GM18907 (cell line): ENCODE measurements around the gene ADAMTS17.

Source experiments
- ATAC-seq: cut with Tn5 transposase; IDR thresholded peaks from one replicate; pipeline ENCODE4 v1.9.1; 2021; ENCODE audit warnings: mild to moderate bottlenecking, moderate library complexity; ENCODE audit not compliant: unreplicated experiment

The ADAMTS17 gene

GRCh38 chr15:100141311-100142001, 200.3 kb downstream of the ADAMTS17 start:
- no peak for ATAC-seq

DNA sequence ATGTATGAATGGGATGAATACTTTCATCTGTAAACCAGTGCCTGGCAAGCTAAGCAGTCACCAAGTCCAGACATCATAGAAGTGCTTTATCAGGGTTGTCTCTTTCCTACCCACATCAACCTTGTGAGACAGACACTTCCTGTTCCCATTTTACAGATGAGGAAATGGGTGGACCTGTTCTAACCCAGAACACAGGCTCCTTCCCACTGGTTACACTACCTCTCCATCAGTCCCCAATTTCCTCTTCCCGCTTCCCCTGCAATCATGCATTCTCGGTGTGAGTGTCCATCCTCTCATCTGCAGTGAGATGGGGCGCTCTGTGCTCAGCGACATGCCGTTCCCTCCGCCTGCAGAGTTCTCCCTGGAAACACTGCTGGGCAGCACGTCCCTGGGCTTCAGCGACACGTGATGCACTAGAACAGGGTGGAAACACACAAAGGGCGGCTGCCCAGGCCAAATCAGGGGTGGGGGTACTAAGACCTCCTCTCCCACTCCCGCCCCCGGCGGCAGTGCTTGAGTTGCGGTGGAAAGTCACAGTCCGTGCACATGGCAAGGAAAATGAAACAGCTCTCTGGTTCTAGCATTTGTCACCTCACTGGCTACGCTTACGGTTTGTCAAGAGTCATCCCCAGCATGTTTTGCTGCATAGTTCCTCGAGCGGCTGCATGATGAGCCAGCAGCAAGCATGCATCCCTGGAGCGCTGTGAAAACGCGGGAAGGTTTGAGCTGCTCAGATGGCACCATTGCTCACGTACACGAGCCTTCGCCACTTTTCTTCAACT, 201.1 kb downstream of the ADAMTS17 start:
- no peak for ATAC-seq

GRCh38 chr15:100134586-100134985, 207.2 kb downstream of the ADAMTS17 start:
- no peak for ATAC-seq

GRCh38 chr15:100134089-100134583, 207.6 kb downstream of the ADAMTS17 start:
- no peak for ATAC-seq

GRCh38 chr15:100133001-100133400, 208.8 kb downstream of the ADAMTS17 start:
- no peak for ATAC-seq

DNA sequence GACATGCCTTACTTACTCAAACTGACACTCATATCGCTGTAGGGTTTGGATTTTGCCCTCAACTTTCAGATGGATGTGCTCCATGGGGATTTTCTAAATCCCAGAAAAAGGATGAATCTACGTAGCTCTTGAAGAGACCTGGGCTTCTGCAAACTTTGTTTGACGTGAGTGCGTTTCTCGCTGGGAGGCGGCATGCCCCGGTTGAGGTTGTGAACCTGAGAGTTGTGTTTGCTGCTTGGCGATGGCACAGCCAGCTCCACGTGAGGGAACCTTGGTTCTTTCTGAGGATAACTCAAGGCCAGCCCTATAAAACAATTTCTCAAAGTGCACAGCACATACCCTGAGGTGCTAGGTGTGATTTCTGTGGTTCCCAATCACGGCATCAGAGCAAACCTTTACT, 209.5 kb downstream of the ADAMTS17 start:
- no peak for ATAC-seq

DNA sequence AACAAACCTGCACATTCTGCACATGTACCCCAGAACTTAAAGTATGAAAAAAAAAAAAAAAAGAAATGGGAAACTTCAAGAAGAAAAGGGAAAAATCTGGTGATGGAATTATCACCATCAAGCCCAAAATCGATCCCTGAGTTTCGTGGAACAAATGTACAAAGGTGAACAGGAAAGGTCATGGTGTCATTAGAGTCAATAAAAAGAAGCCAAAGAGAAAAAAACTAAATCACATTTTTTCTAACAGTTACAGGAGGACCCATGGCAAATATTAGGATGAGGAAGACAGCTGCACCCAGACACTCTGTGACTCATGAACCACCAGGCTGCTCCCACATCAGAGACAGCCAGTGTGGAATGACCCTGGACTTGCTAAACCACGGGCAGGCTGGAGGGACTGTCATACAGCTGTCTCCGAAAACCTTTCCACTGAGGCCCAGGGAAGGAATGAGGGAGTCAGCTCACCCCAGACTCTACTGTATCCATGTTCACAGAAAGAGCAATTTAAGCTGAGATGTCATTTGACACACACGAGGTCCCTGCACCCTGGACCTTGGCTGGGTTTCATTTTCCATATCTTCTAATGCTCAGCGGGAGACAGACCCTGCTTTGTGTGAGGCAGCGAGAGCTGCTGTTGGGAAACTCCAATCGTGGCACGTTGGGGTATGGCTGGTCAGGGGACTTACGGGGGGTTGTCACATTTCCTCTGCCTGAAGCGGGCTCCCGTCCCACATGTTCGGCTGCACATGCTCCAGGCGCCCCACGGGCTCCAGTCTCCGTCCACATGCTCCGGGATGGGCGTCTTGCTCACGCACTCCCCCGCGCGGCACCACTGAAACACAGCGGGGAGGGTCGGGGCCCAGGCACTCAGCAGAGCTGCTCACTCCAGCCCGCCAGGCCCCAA, 210.2 kb downstream of the ADAMTS17 start:
- no peak for ATAC-seq

DNA sequence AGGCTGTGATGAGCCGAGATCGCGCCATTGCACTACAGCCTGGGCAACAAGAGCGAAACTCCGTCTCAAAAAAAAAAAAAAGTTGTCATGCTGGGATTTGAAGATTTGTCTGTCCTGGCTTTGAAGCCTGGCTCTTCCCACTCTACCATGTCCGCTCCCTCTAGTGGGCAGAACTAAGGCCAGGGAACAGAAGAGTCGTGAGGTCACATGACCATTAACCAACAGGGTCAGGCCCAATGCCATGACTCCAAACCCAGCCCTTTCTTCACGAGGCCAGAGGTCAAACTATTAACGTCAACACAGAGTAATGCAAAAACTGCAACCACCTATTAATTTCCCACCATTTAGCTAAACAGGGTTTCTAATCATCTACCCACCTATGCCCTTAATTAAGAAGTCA, 212.1 kb downstream of the ADAMTS17 start:
- ATAC-seq, result no peak

- ATAC-seq, result no peak
Measured at GRCh38 chr15:100125401-100126191, 216.2 kb downstream of the ADAMTS17 start.

GRCh38 chr15:100124936-100125335, 216.8 kb downstream of the ADAMTS17 start:
- no peak for ATAC-seq

- no peak for ATAC-seq
Measured at GRCh38 chr15:100124361-100124760, 217.4 kb downstream of the ADAMTS17 start.

DNA sequence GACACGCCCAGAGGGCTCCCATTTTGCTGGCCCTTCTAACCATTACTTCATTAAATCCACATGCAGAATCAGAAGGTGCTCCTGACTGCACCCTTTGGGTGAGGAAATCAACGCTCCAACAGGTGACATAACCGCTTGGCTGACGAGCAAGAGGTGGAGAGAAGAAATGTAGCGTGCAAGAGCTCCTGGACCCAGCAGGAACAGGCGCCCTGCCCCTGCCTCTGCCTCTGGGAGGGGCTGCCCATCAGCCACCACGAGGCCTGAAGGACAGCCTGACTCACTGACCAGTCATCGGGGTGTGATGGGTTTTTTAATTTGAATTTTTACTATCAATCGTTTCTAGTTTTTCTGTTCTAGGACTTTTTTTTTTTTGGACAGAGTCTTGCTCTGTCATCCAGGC, 218.2 kb downstream of the ADAMTS17 start:
- no peak for ATAC-seq

- ATAC-seq, result no peak
Measured at GRCh38 chr15:100121285-100121684, 220.5 kb downstream of the ADAMTS17 start.

DNA sequence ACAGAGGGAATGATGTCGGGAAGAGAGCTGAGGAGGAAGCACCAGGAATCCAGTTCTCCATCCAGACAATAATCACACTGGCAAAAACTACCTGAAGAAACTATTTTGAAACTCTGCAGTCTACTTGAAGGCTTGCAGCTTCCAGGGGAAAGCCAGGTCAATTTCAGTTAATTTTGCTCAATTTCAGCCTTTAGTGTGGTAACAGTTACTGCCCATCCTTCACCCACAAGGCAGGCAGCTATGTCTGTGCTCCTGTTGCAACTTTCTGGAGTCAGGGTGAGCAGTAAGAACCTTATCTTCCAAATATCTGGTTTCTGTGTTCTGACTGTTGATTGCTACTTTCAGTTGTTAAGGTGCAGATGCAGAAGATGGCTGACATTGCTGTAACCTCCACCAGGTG, 221.7 kb downstream of the ADAMTS17 start:
- no peak for ATAC-seq

GRCh38 chr15:100118546-100118945, 223.2 kb downstream of the ADAMTS17 start:
- no peak for ATAC-seq

- no peak for ATAC-seq
Measured at GRCh38 chr15:100116416-100117190, 225.2 kb downstream of the ADAMTS17 start.

GRCh38 chr15:100115711-100116090, 226.1 kb downstream of the ADAMTS17 start:
- no peak for ATAC-seq

DNA sequence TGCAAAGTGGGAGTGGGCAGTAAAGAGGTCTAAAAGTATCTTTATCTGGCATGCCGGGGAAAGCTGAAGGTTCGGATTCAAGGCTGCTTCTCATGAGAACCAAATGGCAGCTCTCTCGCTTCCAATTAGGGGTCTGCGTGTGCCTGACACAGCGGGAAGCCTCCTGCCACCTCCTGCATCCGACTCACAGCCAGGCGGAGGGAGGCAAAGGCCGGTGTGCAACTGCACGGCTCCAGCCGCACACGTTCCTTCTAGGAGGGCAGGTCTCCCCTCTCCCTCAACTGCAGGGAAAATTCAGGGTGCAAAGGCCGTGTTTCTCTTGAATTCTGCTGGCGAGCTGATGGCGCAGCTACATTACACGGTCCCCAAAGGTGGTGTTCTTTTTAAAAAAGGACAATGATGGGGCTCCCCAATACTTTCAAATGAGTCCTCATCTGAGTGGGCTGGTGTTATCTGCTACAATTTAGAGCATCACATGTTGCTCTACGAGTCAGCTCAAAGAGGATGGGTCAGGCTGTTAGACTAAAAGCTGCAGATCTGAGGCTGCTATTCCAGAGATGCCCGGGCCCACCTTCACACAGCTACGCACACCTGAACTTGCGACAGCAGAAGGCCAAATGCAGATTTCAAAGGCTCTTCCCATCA, 226.6 kb downstream of the ADAMTS17 start:
- no peak for ATAC-seq

DNA sequence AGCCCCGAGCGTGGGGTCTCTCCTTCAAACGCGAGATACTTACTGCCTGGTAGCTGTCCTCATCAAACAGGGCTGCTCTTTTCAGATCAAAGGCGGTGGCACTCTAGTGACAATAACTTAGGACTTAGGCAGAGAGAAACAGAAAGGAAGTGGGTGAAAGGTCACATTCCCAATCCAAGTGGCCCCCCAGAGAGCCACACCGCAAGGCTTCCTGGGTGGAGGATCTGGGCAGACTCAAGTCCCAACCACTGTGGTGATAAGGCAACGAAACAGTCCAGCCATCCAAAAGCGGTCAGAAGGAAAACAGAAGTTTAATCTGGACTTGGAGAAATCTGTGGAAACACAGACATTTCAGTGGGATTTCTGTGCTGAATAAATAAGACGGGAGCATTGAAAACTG, 227.2 kb downstream of the ADAMTS17 start:
- ATAC-seq, result no peak
